CD14-positive monocyte (primary cell): Measurements from ENCODE around the gene DDX10. TPM values are rescaled to one million over a fixed set of nuclear protein-coding genes. Genes with fewer than 3 reads are reported as not detected.

Source experiments
- DNase-seq, 3 donors: peaks; one replicate each; pipeline ENCODE4 v3.0.0-alpha.2; 2011 to 2022
- H2AFZ ChIP-seq: 2 replicates; pipeline ENCODE4 v1.6.0; 2012; ENCODE audit warnings: mild to moderate bottlenecking, low read depth, low read length, inconsistent platforms; ENCODE audit not compliant: insufficient read depth, poor library complexity, severe bottlenecking
- H3K27ac ChIP-seq, 2 donors: 1 replicate in 1 of 2; 2 replicates in 1 of 2; pipeline ENCODE4 v1.5.1; 2012 to 2013; ENCODE audit warnings: low read length in 2 of 2, control low read depth in 1 of 2, inconsistent platforms in 1 of 2, low read depth in 1 of 2, mild to moderate bottlenecking in 1 of 2
- H3K27me3 ChIP-seq, 2 donors: one replicate each; pipeline versions ENCODE4 v1.6.0 to v1.6.1; 2011 to 2013; ENCODE audit warnings: low read length in 2 of 2; ENCODE audit not compliant: control insufficient read depth in 2 of 2, insufficient read depth in 2 of 2
- H3K36me3 ChIP-seq, 2 donors: replicated peaks in 1 of 2; 1 replicate in 1 of 2; 2 replicates in 1 of 2; pipeline versions ENCODE4 v1.5.1 to v1.6.1; 2012 to 2013; ENCODE audit warnings: low read length in 2 of 2, control low read depth in 1 of 2, inconsistent platforms in 1 of 2, mild to moderate bottlenecking in 1 of 2; ENCODE audit not compliant: insufficient read depth in 2 of 2, control insufficient read depth in 1 of 2
- H3K4me1 ChIP-seq, 2 donors: 1 replicate in 1 of 2; 2 replicates in 1 of 2; pipeline versions ENCODE4 v1.5.1 to v1.6.1; 2012 to 2013; ENCODE audit warnings: low read length in 2 of 2, control low read depth in 1 of 2, inconsistent platforms in 1 of 2, mild to moderate bottlenecking in 1 of 2, moderate library complexity in 1 of 2; ENCODE audit not compliant: insufficient read depth in 2 of 2, control insufficient read depth in 1 of 2
- H3K4me2 ChIP-seq: replicated peaks from 2 replicates; pipeline ENCODE3; 2012; ENCODE audit warnings: low read length, moderate library complexity, mild to moderate bottlenecking; ENCODE audit not compliant: poor library complexity, severe bottlenecking; ENCODE audit errors: extremely low read depth
- H3K4me3 ChIP-seq, 3 experiments: fragments of 200-600 bp in 1 of 3; sonication (generic) in 1 of 3; replicated peaks in 1 of 3; 1 replicate in 2 of 3; 2 replicates in 1 of 3; pipeline ENCODE4 v1.5.1; 2011 to 2013; ENCODE audit warnings: low read length in 3 of 3, mild to moderate bottlenecking in 3 of 3, control low read depth in 2 of 3, low read depth in 2 of 3, inconsistent platforms in 1 of 3, moderate library complexity in 1 of 3
- H3K79me2 ChIP-seq: 2 replicates; pipeline ENCODE4 v1.6.0; 2012; ENCODE audit warnings: mild to moderate bottlenecking, control low read depth, inconsistent platforms, low read length, moderate library complexity; ENCODE audit not compliant: insufficient read depth
- H3K9ac ChIP-seq: 2 replicates; pipeline ENCODE4 v1.6.0; 2017; ENCODE audit warnings: low read length, mild to moderate bottlenecking; ENCODE audit not compliant: insufficient read depth, poor library complexity, severe bottlenecking
- H3K9me3 ChIP-seq, 2 donors: replicated peaks in 1 of 2; 1 replicate in 1 of 2; 2 replicates in 1 of 2; pipeline versions ENCODE4 v1.5.1 to v1.6.1; 2012 to 2013; ENCODE audit warnings: low read length in 2 of 2, control low read depth in 1 of 2; ENCODE audit not compliant: control insufficient read depth in 1 of 2, insufficient read depth in 1 of 2
- H4K20me1 ChIP-seq: 2 replicates; pipeline ENCODE4 v1.6.0; 2012; ENCODE audit warnings: mild to moderate bottlenecking, low read length, control low read depth, moderate library complexity; ENCODE audit not compliant: insufficient read depth
- H3K27ac Mint-ChIP-seq, 7 donors: one replicate each; pipeline ENCODE4 v1.8.0; 2020; ENCODE audit warnings: mild to moderate bottlenecking in 7 of 7, mixed read lengths in 7 of 7, moderate library complexity in 6 of 7, inconsistent platforms in 2 of 7
- H3K27me3 Mint-ChIP-seq, 3 donors: one replicate each; pipeline ENCODE4 v1.8.0; 2021 to 2022; ENCODE audit warnings: low read depth in 3 of 3, mild to moderate bottlenecking in 3 of 3, mixed read lengths in 3 of 3, moderate library complexity in 3 of 3, inconsistent platforms in 1 of 3
- H3K36me3 Mint-ChIP-seq, 2 donors: one replicate each; pipeline ENCODE4 v1.8.0; 2020; ENCODE audit warnings: mixed read lengths in 2 of 2, inconsistent platforms in 1 of 2, mild to moderate bottlenecking in 1 of 2
- H3K4me1 Mint-ChIP-seq: one replicate; pipeline ENCODE4 v1.8.0; 2020; ENCODE audit warnings: mild to moderate bottlenecking, mixed read lengths
- H3K4me3 Mint-ChIP-seq, 2 donors: one replicate each; pipeline ENCODE4 v1.8.0; 2020; ENCODE audit warnings: mild to moderate bottlenecking in 2 of 2, mixed read lengths in 2 of 2, moderate library complexity in 1 of 2
- H3K9me3 Mint-ChIP-seq, 7 donors: one replicate each; pipeline ENCODE4 v1.8.0; 2020 to 2022; ENCODE audit warnings: mixed read lengths in 7 of 7, mild to moderate bottlenecking in 6 of 7, moderate library complexity in 6 of 7, inconsistent platforms in 2 of 7
- CTCF ChIP-seq: fragments of 200-600 bp; IDR thresholded peaks from one replicate; pipeline ENCODE4 v1.8.0; 2022; ENCODE audit warnings: antibody characterized with exemption, mild to moderate bottlenecking
- WGBS: methylation state at CpG from one replicate; pipeline ENCODE4 v1.1.5; 2013; ENCODE audit warnings: missing lambda C conversion rate; ENCODE audit not compliant: insufficient coverage; 5-methylcytosine and 5-hydroxymethylcytosine counted together
- intact Hi-C, 2 donors: fragments of 100-400 bp; cut with micrococcal nuclease; formaldehyde crosslinking; loops; one replicate each; pipeline versions ENCODE4 v1.15.0 to v1.15.1; 2023
- polyA plus RNA-seq, 3 donors: library from polyadenylated mRNA; depleted of rRNA in 1 of 3; unstranded in 2 of 3; stranded (reverse) in 1 of 3; fragments of 300-500 nt in 2 of 3; fragments of >200 nt in 1 of 3; fragmentation: Illumina TruSeq in 2 of 3; gene quantifications; 1 replicate in 2 of 3; 2 replicates in 1 of 3; pipeline ENCODE4 v1.2.3, GENCODE V29; 2012 to 2021

The DDX10 gene
- polyA plus RNA-seq, 3 donors: 5.0 to 6.3 (median 5.3) TPM

- WGBS: 100% methylated on average over 1 of the region's 4 CpGs
Observed at GRCh38 chr11:108943853-108944252, 279.0 kb downstream of the DDX10 start.

GRCh38 chr11:108944471-108945178 is 279.8 kb downstream of the DDX10 start:
- no peak overlapping the region for H3K4me3 ChIP-seq
- no peak overlapping the region for H3K4me2 ChIP-seq
- no peak overlapping the region for H3K27ac ChIP-seq
- Mint-ChIP-seq H3K9me3 (peaks cover 0 to 5% (median 2%) of the 10 kb centered on the region in 7 donors), H3K4me1 (no peaks in the 10 kb centered on the region), H3K4me3 (no peak overlapping the region), H3K36me3 (peaks cover 23 to 24% of the 10 kb centered on the region in 2 donors), H3K27me3 (no peaks in the 10 kb centered on the region), H3K27ac (no peak overlapping the region)
- no peaks in the 10 kb centered on the region for H3K4me1 ChIP-seq
- H3K9me3 ChIP-seq: no peaks in the 10 kb centered on the region
- H3K36me3 ChIP-seq: peaks cover 4 to 10% of the 10 kb centered on the region in 2 donors
- no peak overlapping the region for H2AFZ ChIP-seq
- H3K27me3 ChIP-seq: no peaks in the 10 kb centered on the region
- H4K20me1 ChIP-seq: no peaks in the 10 kb centered on the region
- DNase-seq: no peak
- intact Hi-C loops: no loop called here
- no peaks in the 10 kb centered on the region for H3K79me2 ChIP-seq
- TF ChIP-seq CTCF: no peak
- WGBS: 100% methylated on average over 3 of the region's 6 CpGs
- H3K9ac ChIP-seq: no peak overlapping the region

More at GRCh38 chr11:108943853-108944252, 279.0 kb downstream of the DDX10 start:
- Histone ChIP-seq H3K27me3 (no peaks in the 10 kb centered on the region), H3K79me2 (no peaks in the 10 kb centered on the region), H3K4me2 (no peak overlapping the region), H4K20me1 (no peaks in the 10 kb centered on the region), H3K4me1 (no peaks in the 10 kb centered on the region), H3K36me3 (peaks cover 4 to 10% of the 10 kb centered on the region in 2 donors), H2AFZ (no peak overlapping the region), H3K9ac (no peak overlapping the region), H3K27ac (no peak overlapping the region), H3K4me3 (no peak overlapping the region), H3K9me3 (no peaks in the 10 kb centered on the region)
- H3K27me3 Mint-ChIP-seq: no peaks in the 10 kb centered on the region
- H3K27ac Mint-ChIP-seq: no peak overlapping the region
- intact Hi-C loops: no loop called here
- H3K4me1 Mint-ChIP-seq: no peaks in the 10 kb centered on the region
- H3K4me3 Mint-ChIP-seq: no peak overlapping the region
- peaks cover 0 to 3% (median 2%) of the 10 kb centered on the region in 7 donors for H3K9me3 Mint-ChIP-seq
- TF ChIP-seq CTCF: no peak
- peaks cover 23 to 24% of the 10 kb centered on the region in 2 donors for H3K36me3 Mint-ChIP-seq
- DNase-seq: no peak
